NOMO-1 treated with dmso at 0.1 percent for 144 hours (cell line): ENCODE measurements around the gene AP2A2.
"Not testable (repeated sequence)": the region's sequence is repeated elsewhere in the genome, so short reads cannot be mapped to it uniquely, and the experiment has no call there.

Experiments used
- DNase-seq: peaks from one replicate; lab custom pipeline; 2025; ENCODE audit not compliant: unreplicated experiment; lab: John Stamatoyannopoulos, UW

AP2A2 gene

GRCh38 chr11:1012740-1013630 is 87.3 kb downstream of the AP2A2 start:
- no peak for DNase-seq

- no peak for DNase-seq
Observed at GRCh38 chr11:1013631-1013935, 87.9 kb downstream of the AP2A2 start.

GRCh38 chr11:1014276-1014675 is 88.6 kb downstream of the AP2A2 start:
- no peak for DNase-seq

- DNase-seq = no peak
Observed at GRCh38 chr11:1015064-1015463, 89.4 kb downstream of the AP2A2 start.

- DNase-seq = no peak
Observed at GRCh38 chr11:1015826-1016545, 90.3 kb downstream of the AP2A2 start.

- DNase-seq = not testable (repeated sequence)
Observed at GRCh38 chr11:1016610-1017126, 91.0 kb downstream of the AP2A2 start.

- no peak for DNase-seq
Observed at GRCh38 chr11:1017269-1018005, 91.8 kb downstream of the AP2A2 start.

- DNase-seq = no peak
Observed at GRCh38 chr11:1018091-1018490, 92.4 kb downstream of the AP2A2 start.

GRCh38 chr11:1019321-1019910 is 93.7 kb downstream of the AP2A2 start:
- no peak for DNase-seq

- DNase-seq = no peak
Observed at GRCh38 chr11:1020211-1020905, 94.7 kb downstream of the AP2A2 start.

- DNase-seq = no peak
Observed at GRCh38 chr11:1022411-1022810, 96.7 kb downstream of the AP2A2 start.

GRCh38 chr11:1022908-1023810 is 97.5 kb downstream of the AP2A2 start:
- DNase-seq = no peak

- no peak for DNase-seq
Observed at GRCh38 chr11:1023811-1024596, 98.3 kb downstream of the AP2A2 start.

GRCh38 chr11:1024597-1025409 is 99.1 kb downstream of the AP2A2 start:
- DNase-seq = no peak

GRCh38 chr11:1025410-1026162 is 99.9 kb downstream of the AP2A2 start:
- no peak for DNase-seq

GRCh38 chr11:1026163-1026450 is 100.4 kb downstream of the AP2A2 start:
- no peak for DNase-seq
